HG03108 (cell line): ENCODE results near the gene DHRS4L2.
"Not testable (repeated sequence)": the region's sequence is repeated elsewhere in the genome, so short reads cannot be mapped to it uniquely, and the experiment has no call there.

ENCODE experiments used
- ATAC-seq: cut with Tn5 transposase; IDR thresholded peaks from one replicate; pipeline ENCODE4 v1.9.1; 2021; ENCODE audit warnings: moderate library complexity; ENCODE audit not compliant: unreplicated experiment

DHRS4L2 gene

DNA sequence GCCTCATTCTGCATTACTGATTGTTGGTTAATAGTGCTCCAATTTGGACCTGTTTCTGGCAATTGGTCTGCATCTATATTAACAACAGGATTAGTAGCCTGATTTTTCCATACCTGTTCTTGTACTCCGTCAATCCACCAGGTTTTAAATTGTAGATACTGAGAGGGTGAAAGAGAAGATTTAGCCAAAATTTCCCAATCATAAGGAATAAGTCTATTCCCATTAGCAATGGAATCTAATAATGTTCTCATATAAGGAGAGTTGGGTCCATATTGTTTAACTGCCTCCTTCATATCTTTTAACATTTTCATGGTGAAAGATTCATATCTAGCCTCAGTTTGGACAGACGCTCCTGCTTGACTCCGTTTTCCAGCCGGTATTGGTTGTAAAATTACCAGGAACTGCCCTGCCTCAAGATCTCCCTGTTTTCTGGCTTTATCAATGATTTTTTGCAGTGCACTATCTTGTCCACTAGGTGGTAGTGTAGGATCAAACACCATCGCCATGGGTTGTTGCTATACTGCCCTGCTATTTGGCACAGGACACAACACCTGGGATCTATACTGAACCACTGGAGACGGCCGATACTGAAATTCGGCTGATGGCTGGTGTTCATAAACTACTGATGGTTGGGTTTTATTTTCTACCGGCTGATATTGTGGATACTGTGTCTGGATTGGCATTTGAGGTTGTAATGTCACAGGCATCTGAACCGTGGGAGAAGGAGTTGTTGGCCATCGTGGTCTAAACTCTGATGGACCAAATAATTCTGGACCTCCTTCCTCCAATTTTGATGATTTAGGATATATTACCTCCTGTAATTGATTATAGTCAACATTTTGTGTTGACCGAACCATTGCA is 25.2 kb downstream of the DHRS4L2 start:
- ATAC-seq, result no peak

DNA sequence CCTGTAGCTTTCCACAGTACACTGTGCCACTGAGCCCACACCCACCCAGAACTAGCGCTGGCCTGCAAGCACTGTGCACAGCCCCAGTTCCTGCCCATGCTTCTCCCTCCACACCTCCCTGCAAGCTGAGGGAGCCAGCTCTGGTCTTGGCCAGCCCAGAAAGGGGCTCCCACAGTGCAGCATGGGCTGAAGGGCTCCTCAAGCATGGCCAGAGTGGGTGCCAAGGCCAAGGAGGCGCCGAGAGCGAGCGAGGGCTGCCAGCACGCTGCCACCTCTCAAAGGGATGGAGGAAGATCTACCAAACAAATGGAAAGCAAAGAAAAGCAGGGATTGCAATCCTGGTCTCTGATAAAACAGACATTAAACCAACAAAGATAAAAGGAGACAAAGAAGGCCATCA is 27.0 kb downstream of the DHRS4L2 start:
- not testable (repeated sequence) for ATAC-seq

DNA sequence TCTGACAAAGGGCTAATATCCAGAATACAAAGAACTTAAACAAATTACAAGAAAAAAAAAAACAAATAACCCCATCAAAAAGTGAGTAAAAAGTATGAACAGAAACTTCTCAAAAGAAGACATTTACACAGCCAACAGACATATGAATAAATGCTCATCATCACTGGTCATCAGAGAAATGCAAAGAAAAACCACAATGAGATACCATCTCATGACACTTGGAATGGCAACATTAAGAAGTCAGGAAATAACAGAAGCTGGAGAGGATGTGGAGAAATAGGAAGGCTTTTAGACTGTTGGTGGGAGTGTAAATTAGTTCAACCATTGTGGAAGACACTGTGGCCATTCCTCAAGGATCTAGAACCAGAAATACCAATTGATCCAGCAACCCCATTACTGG is 30.2 kb downstream of the DHRS4L2 start:
- ATAC-seq, result not testable (repeated sequence)

DNA sequence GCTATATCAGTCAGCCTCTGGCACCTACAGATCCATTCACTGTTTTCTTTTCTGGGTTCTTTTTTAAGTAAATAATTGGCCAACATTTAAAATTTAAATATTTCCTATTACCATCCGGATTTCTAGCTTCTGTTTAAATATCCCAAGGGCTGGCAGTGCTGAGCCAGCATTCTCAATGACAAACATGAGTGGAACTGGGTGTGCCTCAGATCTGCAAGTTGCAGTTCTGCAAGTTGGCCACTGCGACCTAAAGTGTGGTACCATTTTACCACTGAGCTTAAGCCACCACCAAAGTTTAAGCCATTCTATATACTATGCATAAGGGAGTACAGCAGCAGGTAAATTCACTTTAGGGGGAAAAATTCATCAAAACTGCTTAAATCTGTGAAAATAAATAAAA is 31.2 kb downstream of the DHRS4L2 start:
- not testable (repeated sequence) for ATAC-seq

DNA sequence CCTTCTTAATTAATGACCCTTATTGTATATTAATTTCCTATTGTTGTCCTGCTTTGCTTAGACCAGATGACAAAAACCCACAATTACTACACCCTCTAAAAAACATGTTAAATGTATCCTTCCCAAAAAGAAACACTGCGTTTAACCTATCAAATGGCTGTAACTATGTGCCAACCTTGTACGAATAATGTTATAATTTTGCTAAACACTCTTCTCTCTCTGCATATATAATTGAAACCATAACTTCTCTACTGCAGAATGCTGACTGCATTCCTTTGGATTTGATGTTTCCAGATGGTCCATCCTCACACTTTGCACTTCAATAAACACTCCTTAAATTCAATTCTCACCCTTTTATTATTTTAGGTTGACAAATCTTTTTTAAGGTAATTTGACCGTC is 31.8 kb downstream of the DHRS4L2 start:
- ATAC-seq, result not testable (repeated sequence)

DNA sequence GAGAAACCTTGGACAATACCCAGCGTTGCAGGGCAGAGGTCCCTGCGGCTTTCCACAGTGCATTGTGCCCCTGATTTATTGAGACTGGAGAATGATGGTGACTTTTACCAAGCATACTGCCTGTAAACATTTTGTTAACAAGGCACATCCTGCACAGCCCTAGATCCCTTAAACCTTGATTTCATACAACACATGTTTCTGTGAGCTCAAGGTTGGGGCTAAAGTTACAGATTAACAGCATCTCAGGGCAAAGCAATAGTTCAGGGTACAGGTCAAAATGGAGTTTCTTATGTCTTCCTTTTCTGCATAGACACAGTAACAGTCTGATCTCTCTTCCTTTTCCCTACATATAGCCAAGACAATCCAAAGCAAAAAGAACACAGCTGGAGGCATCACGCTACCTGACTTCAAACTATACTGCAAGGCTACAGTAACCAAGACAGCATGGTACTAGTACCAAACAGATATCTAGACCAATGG is 36.2 kb downstream of the DHRS4L2 start:
- not testable (repeated sequence) for ATAC-seq

DNA sequence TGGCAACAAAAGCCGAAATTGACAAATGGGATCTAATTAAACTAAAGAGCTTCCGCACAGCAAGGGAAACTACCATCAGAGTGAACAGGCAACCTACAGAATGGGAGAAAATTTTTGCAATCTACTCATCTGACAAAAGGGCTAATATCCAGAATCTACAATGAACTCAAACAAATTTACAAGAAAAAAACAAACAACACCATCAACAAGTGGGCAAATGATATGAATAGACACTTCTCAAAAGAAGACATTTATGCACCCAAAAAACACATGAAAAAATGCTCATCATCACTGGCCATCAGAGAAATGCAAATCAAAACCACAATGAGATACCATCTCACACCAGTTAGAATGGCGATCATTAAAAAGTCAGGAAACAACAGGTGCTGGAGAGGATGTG is 41.0 kb downstream of the DHRS4L2 start:
- ATAC-seq, result not testable (repeated sequence)

DNA sequence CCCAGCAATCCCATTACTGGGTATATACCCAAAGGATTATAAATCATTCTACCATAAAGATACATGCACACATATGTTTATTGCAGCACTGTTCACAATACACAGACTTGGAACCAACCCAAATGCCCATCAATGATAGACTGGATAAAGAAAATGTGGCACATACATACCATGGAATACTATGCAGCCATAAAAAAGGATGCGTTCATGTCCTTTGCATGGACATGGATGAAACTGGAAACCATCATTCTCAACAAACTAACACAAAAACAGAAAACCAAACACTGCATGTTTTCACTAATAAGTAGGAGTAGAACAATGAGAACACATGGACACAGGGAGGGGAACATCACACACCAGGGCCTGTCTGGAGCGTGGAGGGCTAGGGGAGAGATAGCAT is 42.6 kb downstream of the DHRS4L2 start:
- ATAC-seq, result not testable (repeated sequence)

DNA sequence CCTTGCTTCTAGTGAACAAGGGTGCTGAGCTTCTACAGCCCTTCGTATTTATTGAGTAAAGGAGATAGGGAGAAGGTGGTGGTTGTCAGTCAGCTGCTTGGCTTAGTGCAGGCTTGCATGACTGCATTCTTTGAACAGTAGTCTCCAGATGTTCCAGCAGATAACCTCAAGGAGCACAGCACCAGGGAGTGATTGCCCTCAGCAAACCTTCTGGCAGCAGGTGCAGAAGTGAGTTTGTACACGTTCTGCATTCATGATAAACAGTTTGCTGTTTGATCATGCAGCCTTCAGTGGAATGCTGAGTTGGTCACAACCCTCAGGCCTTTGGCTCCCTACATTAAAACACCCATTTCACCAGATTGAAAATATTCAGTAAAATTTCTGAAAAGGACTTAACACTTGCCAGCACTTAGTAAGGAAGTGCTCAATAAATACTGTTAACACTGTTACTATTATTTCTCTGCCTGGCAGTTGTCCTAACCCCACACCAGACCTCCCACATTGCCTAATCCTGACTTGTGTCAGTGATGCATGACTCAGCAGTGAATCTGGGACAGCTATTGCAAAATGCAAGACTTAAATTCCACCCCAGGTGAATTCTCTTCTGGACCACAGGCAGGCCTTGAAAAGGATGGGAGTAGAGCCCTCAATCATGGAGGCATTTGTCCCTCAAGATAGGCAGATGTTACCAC is 44.1 kb downstream of the DHRS4L2 start:
- ATAC-seq, result no peak

DNA sequence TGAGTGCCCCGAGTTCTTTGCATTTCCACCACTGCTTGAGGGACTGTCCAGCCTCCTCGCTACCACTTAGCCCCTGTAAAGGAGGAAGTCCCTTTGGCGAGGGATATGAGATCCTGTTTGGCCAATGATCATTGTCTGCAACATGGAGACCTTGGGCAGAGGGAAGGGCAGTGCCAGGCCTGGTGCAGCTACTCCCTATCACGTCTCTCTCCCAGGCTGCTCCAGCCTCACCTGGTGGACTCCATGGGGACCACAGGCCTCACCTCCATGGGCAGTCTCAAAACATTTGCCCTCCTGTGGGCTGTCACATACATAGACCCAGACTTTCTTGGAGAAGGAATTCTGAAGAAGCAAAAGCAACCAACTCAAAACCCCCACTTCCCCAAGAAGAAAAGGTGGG is 47.0 kb downstream of the DHRS4L2 start:
- ATAC-seq, result not testable (repeated sequence)

DNA sequence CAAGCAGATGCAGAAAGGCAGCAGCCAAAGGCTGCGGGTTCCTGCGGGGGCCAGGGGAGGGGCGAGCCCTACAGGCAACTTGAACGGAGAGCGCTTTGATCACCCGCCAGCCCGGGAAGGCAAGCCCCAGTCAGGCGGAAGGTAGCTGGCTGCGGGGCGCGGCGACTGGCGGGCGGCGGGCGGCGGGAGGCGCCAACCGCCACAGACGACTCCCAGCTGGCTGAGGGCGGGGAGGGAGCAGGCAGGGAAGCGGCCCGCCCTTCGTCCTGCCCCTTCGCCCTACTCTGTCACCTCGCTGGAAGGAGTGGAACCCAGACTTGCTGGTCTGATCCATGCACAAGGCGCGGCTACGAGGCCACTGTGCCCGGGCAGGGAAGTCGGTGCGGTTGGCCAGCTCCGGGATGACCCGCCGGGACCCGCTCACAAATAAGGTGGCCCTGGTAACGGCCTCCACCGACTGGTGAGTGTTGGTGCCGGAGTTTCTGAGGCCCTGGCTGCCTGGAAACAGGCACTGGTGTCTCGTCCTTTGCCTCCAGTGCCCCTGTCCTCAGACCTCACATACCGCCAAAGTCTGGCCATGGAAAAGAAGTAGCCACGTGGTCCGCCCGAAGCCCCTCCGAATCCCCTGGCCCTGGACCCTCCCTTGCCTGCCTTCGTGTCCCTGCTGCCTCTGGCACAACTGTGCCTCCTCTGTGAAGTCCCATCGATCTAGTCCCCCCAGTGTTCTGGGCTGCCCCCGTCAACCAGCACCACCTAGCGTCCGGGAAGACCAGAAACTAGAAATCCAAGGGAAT is 47.6 kb downstream of the DHRS4L2 start:
- no peak for ATAC-seq

DNA sequence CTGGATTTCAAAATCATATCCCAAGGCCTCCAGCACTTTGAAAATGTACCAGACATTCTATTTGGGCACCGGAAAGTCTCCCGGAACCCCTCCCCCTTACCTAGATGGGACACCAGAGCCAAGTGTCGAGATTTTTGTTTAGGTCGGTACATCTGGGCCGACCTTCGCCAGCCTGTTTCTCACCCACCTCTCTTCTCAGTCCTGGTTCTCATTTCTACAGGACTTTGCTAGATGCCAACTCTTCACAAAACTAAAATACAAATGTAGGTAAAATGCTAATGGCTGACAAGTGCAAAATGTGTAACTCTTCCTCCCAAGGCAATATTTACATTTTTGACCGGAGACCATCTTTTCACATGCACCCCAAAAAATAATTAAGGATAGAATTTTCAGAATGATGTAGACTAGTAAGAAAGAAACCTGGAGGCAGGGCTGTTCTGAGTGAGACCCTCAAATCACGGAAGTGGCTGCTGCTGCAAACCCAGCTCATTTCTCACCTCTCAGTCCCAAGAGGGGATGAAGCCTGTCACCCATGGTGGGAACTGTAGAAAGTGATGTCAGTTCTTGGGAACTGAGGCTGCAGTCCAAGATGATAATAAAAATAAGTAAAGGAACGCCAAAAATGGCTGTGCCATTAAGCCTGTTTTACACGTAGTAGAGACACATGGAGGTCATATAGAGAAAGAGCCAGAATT is 48.4 kb downstream of the DHRS4L2 start:
- not testable (repeated sequence) for ATAC-seq

DNA sequence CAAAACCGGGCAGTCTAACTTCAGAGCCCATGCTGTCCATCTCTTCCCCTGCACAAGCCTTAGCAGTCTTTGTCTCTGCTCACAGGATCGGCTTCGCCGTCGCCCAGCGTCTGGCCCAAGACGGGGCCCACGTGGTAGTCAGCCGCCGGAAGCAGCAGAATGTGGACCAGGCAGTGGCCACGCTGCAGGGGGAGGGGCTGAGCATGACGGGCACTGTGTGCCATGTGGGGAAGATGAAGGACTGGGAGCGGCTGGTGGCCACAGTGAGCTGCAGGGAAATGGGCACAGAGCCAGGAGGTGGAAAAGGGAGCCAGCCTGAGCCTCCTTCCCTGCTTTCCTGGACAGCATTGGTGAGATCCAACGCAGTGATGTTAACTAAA is 48.9 kb downstream of the DHRS4L2 start:
- no peak for ATAC-seq

DNA sequence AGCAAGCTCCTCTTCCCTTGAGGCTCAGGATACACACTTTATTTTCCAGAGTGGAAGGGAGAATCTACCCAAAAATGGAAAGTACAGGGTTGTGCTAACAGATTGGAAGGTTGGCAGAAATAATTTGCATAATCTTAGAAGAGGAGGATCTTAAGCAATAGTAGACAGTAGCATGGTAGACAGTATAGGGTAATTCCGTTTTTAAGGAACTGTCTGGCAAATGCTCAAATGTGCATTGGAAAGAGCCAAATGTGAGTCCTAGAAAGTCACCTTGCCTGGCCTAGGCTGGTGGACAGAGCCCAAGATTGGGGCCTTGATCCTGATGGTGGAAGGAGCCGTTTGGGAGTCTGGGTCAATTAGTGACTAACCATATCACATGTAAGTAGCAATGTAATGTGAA is 50.0 kb downstream of the DHRS4L2 start:
- no peak for ATAC-seq

DNA sequence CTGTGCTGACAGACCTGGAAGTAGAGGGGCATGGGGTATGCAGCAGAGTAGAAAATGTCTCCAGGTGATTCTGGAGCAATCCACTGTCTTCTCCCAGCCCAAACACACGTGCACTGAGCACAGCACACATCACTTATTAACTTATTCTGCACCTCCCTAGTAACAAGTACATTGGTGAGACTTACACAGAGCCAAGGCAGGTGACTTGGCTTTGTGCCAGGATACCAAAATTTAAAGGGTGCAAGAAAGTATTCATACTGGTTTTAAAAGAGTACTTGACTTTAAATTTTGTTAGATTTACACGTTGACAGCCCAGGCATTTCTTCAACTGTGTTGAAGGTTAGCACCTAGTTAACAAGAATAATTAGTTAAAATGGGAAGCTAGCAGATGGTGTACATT is 52.0 kb downstream of the DHRS4L2 start:
- no peak for ATAC-seq

DNA sequence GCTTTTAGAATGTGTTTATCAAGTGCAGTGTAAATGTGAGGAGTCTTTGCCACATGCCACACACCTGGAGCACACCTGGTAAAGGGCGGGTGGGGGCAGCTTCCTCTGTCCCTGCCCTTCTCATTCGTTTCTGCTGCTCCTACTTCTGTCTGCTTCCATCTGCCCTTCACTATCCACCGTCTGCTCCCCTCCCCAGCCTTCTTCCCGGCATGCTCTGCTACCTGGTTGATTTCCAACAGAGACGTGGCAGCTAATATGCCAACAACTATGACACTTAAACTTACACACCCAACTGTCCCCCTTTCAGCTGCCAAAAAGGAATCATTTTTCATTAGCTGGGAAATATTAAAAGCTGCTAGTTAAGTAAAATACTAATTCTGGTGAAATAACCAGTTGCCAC is 54.0 kb downstream of the DHRS4L2 start:
- no peak for ATAC-seq

DNA sequence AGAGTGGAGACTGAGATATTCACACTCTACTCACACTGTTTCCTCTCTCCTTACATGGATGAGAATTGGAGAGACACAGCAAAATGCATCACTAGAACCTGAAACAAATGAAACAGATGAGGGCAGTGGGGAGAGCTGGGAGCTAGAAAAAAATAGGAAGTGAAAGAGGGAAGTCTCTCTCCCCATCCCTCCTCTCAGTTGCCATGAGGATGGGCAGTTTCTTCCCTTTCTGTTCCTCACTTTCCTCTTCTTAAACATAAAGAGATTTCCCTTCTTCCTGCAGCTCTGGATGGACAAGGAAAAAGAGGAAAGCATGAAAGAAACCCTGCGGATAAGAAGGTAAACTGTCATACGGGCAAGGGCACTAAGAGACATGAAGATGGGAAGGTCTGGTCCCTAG is 60.3 kb downstream of the DHRS4L2 start:
- ATAC-seq, result not testable (repeated sequence)

DNA sequence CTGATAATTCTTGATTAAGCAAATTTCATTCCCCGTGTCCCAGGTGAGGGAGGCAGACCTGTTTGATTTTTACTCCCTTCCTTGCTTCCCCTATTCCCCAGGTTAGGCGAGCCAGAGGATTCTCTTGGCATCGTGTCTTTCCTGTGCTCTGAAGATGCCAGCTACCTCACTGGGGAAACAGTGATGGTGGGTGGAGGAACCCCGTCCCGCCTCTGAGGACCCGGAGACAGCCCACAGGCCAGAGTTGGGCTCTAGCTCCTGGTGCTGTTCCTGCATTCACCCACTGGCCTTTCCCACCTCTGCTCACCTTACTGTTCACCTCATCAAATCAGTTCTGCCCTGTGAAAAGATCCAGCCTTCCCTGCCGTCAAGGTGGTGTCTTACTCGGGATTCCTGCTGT is 62.0 kb downstream of the DHRS4L2 start:
- not testable (repeated sequence) for ATAC-seq

DNA sequence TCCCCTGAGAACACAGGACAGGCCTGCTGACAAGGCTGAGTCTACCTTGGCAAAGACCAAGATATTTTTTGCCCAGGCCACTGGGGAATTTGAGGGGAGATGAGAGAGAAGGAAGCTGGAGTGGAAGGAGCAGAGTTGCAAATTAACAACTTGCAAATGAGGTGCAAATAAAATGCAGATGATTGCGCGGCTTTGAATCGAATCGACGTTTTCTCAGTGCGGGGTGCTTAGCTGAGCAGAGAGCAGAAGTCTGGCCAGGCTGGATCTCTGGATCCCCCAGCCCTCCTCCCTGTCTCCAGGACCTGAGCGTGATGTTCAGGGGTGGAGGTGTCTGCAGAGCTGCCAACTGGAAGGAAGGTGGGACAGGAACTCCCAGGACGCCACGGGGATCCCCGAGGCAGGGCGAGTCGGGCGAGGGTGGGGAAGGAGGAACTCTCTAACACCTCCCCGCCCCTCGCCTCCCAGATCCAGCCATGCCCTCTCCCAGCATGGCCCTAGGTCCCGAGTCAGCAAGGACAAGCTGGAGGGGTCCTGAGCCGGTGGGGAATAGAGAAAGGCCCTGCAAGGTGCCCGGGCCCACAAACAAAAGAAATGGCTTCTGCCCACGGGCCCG is 62.6 kb downstream of the DHRS4L2 start:
- ATAC-seq, result no peak
